ENCODE data around the gene DAW1.

GRCh38 chr2:227881866-227882517 lies 10.6 kb downstream of the DAW1 start:
- TF ChIP-seq CTCF (IDR thresholded peaks at IDR 0.05; ENCODE audit: low read depth, low read length, poor library complexity, severe bottlenecking) (no peak), EZH2phosphoT487 (IDR thresholded peaks at IDR 0.05; ENCODE audit: borderline replicate concordance, low read length) (no peak)
